AG09319 (cell line): Measurements from ENCODE around the gene DUS2.

ENCODE experiments used
- DNase-seq: peaks from one replicate; pipeline ENCODE4 v3.0.0-alpha.2; 2010; ENCODE audit warnings: low read depth; ENCODE audit errors: extremely low read depth
- TF ChIP-seq, protein P1 (sequence below): IDR thresholded peaks from 2 replicates; pipeline ENCODE4 v1.5.1; 2011; ENCODE audit warnings: low read depth, mild to moderate bottlenecking, inconsistent platforms, low read length, moderate library complexity

Gene DUS2

DNA sequence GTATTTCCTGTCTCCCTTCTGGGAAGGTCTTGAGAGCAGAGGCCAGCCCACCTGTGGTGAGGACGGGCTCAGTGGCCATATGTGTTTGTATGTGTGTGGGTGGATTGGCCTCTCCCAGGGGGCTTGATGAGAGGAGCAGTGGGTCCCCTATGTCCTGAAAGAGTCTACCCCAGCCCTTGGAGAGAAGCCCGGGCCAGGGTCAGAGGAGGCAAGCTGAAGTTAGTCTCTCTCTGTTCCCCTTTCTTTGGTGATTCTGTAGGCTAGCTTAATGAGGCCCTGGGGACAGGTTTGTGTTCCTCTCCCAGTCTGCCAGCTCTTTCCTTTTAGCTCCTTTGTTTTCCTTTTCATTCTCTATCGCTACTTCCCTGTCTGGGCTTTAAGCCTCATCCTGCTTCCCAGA, 38.3 kb downstream of the DUS2 start:
- no peak for DNase-seq
- TF ChIP-seq, protein P1, sequence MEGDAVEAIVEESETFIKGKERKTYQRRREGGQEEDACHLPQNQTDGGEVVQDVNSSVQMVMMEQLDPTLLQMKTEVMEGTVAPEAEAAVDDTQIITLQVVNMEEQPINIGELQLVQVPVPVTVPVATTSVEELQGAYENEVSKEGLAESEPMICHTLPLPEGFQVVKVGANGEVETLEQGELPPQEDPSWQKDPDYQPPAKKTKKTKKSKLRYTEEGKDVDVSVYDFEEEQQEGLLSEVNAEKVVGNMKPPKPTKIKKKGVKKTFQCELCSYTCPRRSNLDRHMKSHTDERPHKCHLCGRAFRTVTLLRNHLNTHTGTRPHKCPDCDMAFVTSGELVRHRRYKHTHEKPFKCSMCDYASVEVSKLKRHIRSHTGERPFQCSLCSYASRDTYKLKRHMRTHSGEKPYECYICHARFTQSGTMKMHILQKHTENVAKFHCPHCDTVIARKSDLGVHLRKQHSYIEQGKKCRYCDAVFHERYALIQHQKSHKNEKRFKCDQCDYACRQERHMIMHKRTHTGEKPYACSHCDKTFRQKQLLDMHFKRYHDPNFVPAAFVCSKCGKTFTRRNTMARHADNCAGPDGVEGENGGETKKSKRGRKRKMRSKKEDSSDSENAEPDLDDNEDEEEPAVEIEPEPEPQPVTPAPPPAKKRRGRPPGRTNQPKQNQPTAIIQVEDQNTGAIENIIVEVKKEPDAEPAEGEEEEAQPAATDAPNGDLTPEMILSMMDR, result no peak

DNA sequence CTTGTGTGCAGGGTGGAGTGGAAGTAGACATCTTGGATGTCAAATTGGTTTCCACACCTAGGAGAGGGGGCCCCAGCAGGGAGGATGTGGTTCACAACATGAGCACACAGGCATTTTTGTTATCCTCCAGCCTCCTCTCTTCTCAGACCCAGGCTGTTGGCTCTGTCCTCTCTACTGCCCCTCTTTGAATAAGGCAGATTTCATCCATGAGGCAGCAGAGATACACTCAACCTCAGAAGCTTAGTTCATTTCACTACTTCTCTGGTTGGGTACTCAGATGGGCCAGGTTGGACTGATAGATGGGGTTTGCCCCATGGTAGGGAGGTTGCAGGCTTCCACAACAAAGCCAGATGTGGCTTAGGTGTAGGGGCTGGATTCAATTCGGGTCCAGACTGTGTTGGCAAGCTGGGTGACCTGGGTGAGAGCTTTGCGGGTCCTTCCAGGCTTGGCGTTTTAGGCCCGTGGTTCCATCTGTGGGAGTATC, 39.9 kb downstream of the DUS2 start:
- DNase-seq, result no peak
- TF ChIP-seq, protein P1, result no peak

DNA sequence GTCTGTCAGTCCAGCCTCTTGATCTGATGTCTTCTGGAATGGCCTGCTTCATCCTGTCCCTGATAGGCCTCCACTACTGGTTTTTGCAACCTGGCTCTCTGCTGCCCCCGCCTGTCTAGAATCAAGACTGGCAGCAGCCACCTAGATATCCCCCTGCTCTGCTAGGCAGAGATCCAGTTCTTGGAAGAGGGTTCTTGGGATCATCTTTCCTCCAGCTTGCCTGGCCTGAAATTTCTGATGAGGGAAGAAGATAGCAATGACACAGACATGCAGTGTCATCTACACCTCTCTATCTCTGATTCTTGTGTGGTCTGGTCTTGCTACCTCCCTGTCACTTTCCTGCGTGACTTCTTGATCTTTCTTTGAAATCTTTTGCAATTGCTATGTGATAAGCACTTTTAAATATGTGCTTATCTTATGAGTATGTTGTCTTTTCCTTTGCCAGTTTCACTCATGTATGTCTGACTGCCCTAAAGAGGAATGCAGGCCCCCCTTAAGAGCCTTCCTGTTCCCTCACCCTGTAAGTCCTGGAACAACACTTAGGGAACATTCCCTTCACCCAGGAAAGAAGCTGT, 41.8 kb downstream of the DUS2 start:
- no peak for DNase-seq
- TF ChIP-seq, protein P1, result peak; percentile 86

DNA sequence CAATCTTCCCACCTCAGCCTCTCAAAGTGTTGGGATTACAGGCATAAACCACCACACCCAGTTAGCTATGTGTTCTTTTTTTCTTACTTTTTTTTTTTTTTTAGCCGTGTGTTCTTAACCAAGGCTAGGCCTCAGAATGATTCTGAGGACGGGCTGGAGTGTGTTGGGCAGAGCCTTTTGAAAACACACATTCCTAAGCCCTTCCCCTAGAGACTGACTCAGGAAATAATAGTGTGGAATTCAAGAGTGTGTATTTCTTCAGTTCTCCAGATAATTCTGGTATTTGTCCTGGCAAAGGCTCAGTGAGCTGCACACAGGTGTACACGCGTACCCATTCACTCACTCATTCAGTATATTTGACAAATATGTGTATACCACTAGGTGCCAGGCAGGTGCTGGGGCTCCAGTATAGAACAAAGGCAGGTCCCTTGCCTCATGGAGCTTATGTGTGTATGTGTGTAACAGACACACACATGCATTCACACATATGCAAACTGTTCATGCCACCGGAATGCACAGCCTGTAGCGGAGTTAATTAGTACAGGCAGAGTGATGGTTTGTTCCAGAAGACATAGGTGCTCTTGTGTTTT, 42.7 kb downstream of the DUS2 start:
- TF ChIP-seq, protein P1, result no peak

DNA sequence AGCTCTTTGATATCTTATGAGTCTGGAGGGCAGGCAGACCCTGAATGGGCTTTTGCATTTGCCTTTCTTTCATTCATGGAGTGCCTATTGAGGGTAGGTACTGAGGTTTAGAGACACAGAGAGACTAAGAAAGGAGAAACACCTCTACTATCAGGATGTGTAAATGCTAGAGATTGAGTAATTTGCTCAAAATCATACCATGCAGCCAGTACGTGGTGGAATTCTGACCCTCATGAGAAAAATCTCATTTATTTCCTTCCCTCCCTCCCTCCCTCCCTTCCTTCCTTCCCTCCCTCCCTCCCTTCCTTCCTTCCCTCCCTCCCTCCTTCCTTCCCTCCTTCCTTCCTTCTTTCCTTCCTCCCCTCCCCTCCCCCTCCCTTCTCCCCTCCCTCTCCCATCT, 43.7 kb downstream of the DUS2 start:
- TF ChIP-seq, protein P1, result no peak

More for the DNA sequence above, 42.7 kb downstream of the DUS2 start:
- DNase-seq, result no peak

DNA sequence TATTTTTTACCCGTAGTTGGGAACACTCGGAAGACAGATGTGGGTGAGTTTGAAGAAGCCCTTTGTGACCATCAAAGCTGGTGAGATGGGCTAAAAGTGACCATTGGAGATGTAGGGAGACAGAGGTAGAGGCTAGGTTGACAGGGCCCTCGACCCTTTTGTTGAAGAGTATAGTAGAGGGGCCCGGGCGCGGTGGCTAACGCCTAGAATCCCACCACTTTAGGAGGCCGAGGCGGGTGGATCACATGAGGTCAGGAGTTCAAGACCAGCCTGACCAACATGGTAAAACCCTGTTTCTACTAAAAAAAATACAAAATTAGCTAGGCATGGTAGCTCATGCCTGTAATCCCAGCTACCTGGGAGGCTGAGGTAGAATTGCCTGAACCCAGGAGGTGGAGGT, 45.8 kb downstream of the DUS2 start:
- no peak for DNase-seq
- TF ChIP-seq, protein P1, result no peak

More for the DNA sequence above, 43.7 kb downstream of the DUS2 start:
- DNase-seq, result no peak

DNA sequence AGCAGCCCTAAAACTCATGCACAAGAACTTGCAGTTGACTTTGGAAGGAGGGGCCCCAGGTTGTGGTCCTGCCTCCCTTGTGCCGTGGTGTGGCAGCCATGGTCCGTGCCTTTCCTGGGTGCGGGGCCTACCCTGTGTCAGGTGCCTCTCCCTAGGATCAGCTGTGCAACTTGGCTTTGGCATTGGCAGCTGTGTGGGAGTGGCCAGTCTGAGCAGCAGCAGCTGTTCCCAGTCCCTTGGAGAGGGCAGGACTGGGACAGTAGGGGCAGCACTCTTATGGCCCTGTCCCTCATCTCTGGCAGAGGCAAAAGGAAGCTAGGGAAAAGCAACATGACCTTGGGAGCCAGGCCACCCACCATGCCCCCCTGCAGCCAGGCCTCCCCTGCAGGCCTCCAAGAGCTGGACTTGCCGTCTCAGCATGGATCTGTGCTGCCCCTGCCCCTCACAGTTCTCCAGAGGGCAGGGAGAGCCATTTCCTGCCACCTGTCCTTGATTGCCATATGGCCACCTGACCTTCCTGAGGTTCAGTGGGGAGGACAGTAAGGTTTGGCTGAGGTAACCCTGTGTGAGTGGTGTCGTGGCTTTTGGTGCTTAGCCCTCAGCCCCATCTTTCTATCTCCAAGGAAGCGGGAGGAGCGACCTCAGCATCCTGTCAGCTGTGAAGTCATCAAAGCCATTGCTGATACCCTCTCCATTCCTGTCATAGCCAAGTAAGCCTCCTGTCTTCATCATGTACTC, 46.6 kb downstream of the DUS2 start:
- TF ChIP-seq, protein P1, result no peak
- no peak for DNase-seq
